ENCODE data around the gene ATP2B2. TPM values are rescaled to one million over a fixed set of nuclear protein-coding genes. Genes with fewer than 3 reads are reported as not detected.

ATP2B2 gene
- total and polyA plus RNA-seq, 2 of the 8 experiments (the other 6 are each of a cell fraction or from before 2014, with no cell fraction given): 0.14 to 1.2 TPM

DNA sequence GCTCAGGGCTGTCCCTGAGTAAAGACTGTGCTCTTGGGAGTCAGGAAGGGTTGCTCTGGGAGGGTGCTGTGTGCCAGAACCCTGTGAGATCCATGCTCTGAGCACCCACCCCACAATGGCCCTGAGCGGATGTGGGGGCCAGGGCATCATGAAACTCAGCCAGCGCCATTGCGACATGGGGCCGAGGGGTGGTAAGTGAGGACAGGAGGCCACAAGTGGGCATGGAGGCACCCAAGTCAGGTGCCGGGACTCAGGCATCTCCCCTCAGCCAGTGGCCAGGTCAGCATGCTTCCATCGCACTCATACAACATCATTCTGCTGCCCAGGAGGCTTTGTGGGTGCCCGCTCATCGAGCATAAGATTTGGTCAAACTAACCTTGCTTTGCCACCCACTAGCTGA is 19.6 kb downstream of the ATP2B2 start:
- DNase-seq (ENCODE audit: low read depth in 1 of 2, low spot score in 2 of 2) (no peak), FAIRE-seq (no peak)
- no peak overlapping the region for H3K4me2 ChIP-seq (ENCODE audit: insufficient read depth in 1 of 2, low read depth in 2 of 2, low read length in 2 of 2)
- H3K4ac ChIP-seq (replicated peaks; ENCODE audit: insufficient read length, low read depth, low read length): no peak overlapping the region
- H3K14ac ChIP-seq (ENCODE audit: insufficient read length): no peak overlapping the region
- no peak for TF ChIP-seq SAP30 (IDR thresholded peaks at IDR 0.05; ENCODE audit: insufficient read depth, insufficient replicate concordance, low read length)
- TF ChIP-seq, protein P1, sequence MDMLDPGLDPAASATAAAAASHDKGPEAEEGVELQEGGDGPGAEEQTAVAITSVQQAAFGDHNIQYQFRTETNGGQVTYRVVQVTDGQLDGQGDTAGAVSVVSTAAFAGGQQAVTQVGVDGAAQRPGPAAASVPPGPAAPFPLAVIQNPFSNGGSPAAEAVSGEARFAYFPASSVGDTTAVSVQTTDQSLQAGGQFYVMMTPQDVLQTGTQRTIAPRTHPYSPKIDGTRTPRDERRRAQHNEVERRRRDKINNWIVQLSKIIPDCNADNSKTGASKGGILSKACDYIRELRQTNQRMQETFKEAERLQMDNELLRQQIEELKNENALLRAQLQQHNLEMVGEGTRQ (IDR thresholded peaks at IDR 0.05; ENCODE audit: low read length): no peak
- TF ChIP-seq SP1 (IDR thresholded peaks at IDR 0.05; ENCODE audit: low read depth, low read length): no peak
- TF ChIP-seq CREB1 (IDR thresholded peaks at IDR 0.05): no peak
- TF ChIP-seq RXRA (IDR thresholded peaks at IDR 0.05; ENCODE audit: insufficient read depth, low read depth, low read length): no peak
- no peak for TF ChIP-seq MAFK (IDR thresholded peaks at IDR 0.05; ENCODE audit: low read depth, low read length)
- TF ChIP-seq TEAD4 (IDR thresholded peaks at IDR 0.05; ENCODE audit: low read depth, low read length): no peak
- no peak for TF ChIP-seq RBBP5 (IDR thresholded peaks at IDR 0.05; ENCODE audit: borderline replicate concordance, low read depth, low read length)
- no peak overlapping the region for H2BK20ac ChIP-seq (ENCODE audit: low read length)
- no peaks in the 10 kb centered on the region for H3K79me2 ChIP-seq (ENCODE audit: control insufficient read depth in 1 of 2, insufficient read depth in 2 of 2, low read length in 2 of 2)
- peaks cover 4% of the 10 kb centered on the region; the same call in 1 of the 2 replicates for H3K23me2 ChIP-seq (ENCODE audit: low read depth, low read length)
- no peak overlapping the region for H3K4me3 ChIP-seq (ENCODE audit: extremely low read depth in 1 of 4, insufficient read depth in 2 of 4, low read depth in 3 of 4, low read length in 4 of 4)
- POLR2A ChIA-PET (ENCODE audit: partially characterized antibody): no interaction called here
- H3K27me3 ChIP-seq (replicated peaks in 1 of 4; ENCODE audit: control insufficient read depth in 3 of 4, extremely low read depth in 1 of 4, insufficient read depth in 3 of 4, low read length in 3 of 4): no peaks in the 10 kb centered on the region
- no peaks in the 10 kb centered on the region for H3K4me1 ChIP-seq (replicated peaks in 1 of 4; ENCODE audit: control insufficient read depth in 3 of 4, insufficient read depth in 4 of 4, low read length in 3 of 4)
- no peak overlapping the region for H3K27ac ChIP-seq (ENCODE audit: low read depth, low read length)
- H4K91ac ChIP-seq (replicated peaks; ENCODE audit: insufficient read length, low read length): no peak overlapping the region
- no peak overlapping the region for H3K56ac ChIP-seq (replicated peaks; ENCODE audit: insufficient read length, low read depth, low read length)
- no peak overlapping the region for H2BK12ac ChIP-seq (ENCODE audit: low read depth, low read length)
- no peak overlapping the region for H2BK15ac ChIP-seq (ENCODE audit: low read length)
- CTCF ChIA-PET (ENCODE audit: partially characterized antibody): interaction anchor here (1.0 to 1.5 kb wide), 5 partner anchors 10 to 223 kb away, joined by 3 to 6 read pairs (median 3); no protein-coding TSS in a partner anchor
- no peak overlapping the region for H4K5ac ChIP-seq (ENCODE audit: insufficient read length, low read depth, low read length)
- no peaks in the 10 kb centered on the region for H3K36me3 ChIP-seq (ENCODE audit: control insufficient read depth in 2 of 4, insufficient read depth in 4 of 4, low read length in 3 of 4)
- H2BK5ac ChIP-seq (ENCODE audit: low read depth, low read length): no peak overlapping the region
- no peak overlapping the region for H3K9ac ChIP-seq (replicated peaks in 1 of 4; ENCODE audit: extremely low read depth in 1 of 4, low read depth in 3 of 4, low read length in 3 of 4)
- no peak overlapping the region for H2AK5ac ChIP-seq (ENCODE audit: low read depth, low read length)
- WGBS, 2 experiments (ENCODE audit: extremely low coverage in 1 of 2, insufficient coverage in 1 of 2, insufficient read length in 1 of 2, insufficient replicate concordance in 2 of 2, low coverage in 1 of 2, low lambda C conversion rate in 2 of 2, missing lambda C conversion rate in 1 of 2): 83% methylated on average over 8 of the region's 8 CpGs; no CpG with 5 or more reads in 1 of the 2 experiments
- H2BK120ac ChIP-seq (replicated peaks; ENCODE audit: low read depth, low read length): no peak overlapping the region
- no peak overlapping the region for H3K23ac ChIP-seq (ENCODE audit: insufficient read length)
- H3K18ac ChIP-seq (ENCODE audit: extremely low read depth, low read length): no peak overlapping the region
- H4K20me1 ChIP-seq (replicated peaks in 1 of 2; ENCODE audit: control insufficient read depth in 1 of 2, insufficient read depth in 2 of 2, low read length in 2 of 2): no peaks in the 10 kb centered on the region
- H2AFZ ChIP-seq (ENCODE audit: low read length): no peak overlapping the region
- H4K8ac ChIP-seq (ENCODE audit: extremely low read depth, insufficient read depth, low read length): no peak overlapping the region
- H3K9me3 ChIP-seq (ENCODE audit: insufficient read depth in 2 of 2, low read depth in 1 of 2, low read length in 1 of 2): no peaks in the 10 kb centered on the region
- no peaks in the 10 kb centered on the region for H3K79me1 ChIP-seq (ENCODE audit: low read depth, low read length)

Measured in H1 (cell line).